Stomach (tissue), 4 donors: ENCODE data around the gene PCDHGA2.

Experiments used
- CTCF ChIP-seq, 7 experiments: fragments of 450-650 bp in 4 of 7; fragments of 200-600 bp in 3 of 7; sonication (generic) in 3 of 7; IDR thresholded peaks; one replicate each; pipeline ENCODE4 v1.5.1; 2016 to 2019; ENCODE audit warnings: antibody characterized with exemption in 7 of 7, control low read depth in 2 of 7, mild to moderate bottlenecking in 1 of 7
- EP300 ChIP-seq: sonication (generic); formaldehyde crosslinking; IDR thresholded peaks from one replicate; pipeline ENCODE4 v1.6.1; 2017; ENCODE audit warnings: antibody characterized with exemption
- POLR2A ChIP-seq, 4 donors: fragments of 450-650 bp; IDR thresholded peaks; one replicate each; pipeline ENCODE4 v1.6.1; 2016; ENCODE audit warnings: antibody characterized with exemption in 4 of 4, control low read depth in 2 of 4, mild to moderate bottlenecking in 1 of 4, moderate library complexity in 1 of 4
- POLR2AphosphoS5 ChIP-seq, 3 donors: sonication (generic); formaldehyde crosslinking; IDR thresholded peaks; one replicate each; pipeline ENCODE4 v1.6.1; 2016; ENCODE audit warnings: antibody characterized with exemption in 3 of 3

DNA sequence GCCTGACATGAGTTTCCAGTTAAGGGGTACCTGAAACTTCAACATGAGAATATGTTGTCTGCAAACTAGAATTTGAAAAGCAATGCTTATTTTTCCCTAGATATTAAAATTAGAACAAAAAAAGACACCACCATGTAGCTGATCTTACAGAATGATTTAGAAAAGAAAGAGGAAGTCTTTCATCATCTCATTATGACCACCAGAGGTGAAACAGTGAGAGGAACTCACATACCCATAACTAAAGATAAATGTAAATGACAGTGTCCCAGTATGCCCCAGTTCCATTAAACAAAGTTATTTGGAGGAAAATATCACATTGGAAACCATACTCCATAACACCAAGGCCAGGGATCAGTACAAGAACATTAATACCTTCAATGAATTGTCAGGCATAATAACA, 24.8 kb upstream of the PCDHGA2 start:
- no peak for TF ChIP-seq CTCF (IDR thresholded peaks at IDR 0.05)
- no peak for TF ChIP-seq POLR2A (IDR thresholded peaks at IDR 0.05)
- no peak for TF ChIP-seq POLR2AphosphoS5 (IDR thresholded peaks at IDR 0.05)
- TF ChIP-seq EP300 = no peak
